ENCODE results near the gene FAM170B. TPM values are rescaled to one million over a fixed set of nuclear protein-coding genes. Genes with fewer than 3 reads are reported as not detected.

FAM170B gene
- total RNA-seq = not detected

GRCh38 chr10:49133706-49134248, at the start of gene FAM170B:
FAM170B (minus strand) TSS chr10:49134021; CDS start chr10:49133918, 103 bp downstream.
- CTCF ChIA-PET = no interaction called here
- intact Hi-C loops (cut with micrococcal nuclease) = no loop called here
- no peaks in the 10 kb centered on the region for H3K9me3 Mint-ChIP-seq
- no peak within 1 kb of the TSS for H3K27ac Mint-ChIP-seq
- no peaks in the 10 kb centered on the region for H3K36me3 Mint-ChIP-seq (ENCODE audit: low read depth)
- H3K4me3 Mint-ChIP-seq = no peak within 1 kb of the TSS
- no peaks in the 10 kb centered on the region for H3K4me1 Mint-ChIP-seq (ENCODE audit: low read depth)
- peaks cover 23% of the 10 kb centered on the region for H3K27me3 Mint-ChIP-seq (ENCODE audit: low read depth)
- no peak for DNase-seq

- CTCF ChIA-PET = interaction anchor here (0.6 kb wide), 1 partner anchor 524 kb away, joined by 3 read pairs; no protein-coding TSS in a partner anchor
- Mint-ChIP-seq H3K27ac (no peak overlapping the region), H3K4me1 (ENCODE audit: low read depth) (peaks cover 22% of the 10 kb centered on the region), H3K36me3 (ENCODE audit: low read depth) (no peaks in the 10 kb centered on the region), H3K9me3 (no peaks in the 10 kb centered on the region), H3K27me3 (ENCODE audit: low read depth) (peaks cover 19% of the 10 kb centered on the region), H3K4me3 (no peak overlapping the region)
- DNase-seq = no peak
- intact Hi-C loops (cut with micrococcal nuclease) = loop anchor here (5.0 kb wide), 1 partner anchor 355 kb away; the partner anchor contains the start of gene ERCC6
These were observed 49.0 kb upstream of the FAM170B start for GRCh38 chr10:49182776-49183175.

- CTCF ChIA-PET = no interaction called here
- DNase-seq = no peak
- Mint-ChIP-seq H3K4me3 (no peak overlapping the region), H3K36me3 (ENCODE audit: low read depth) (no peaks in the 10 kb centered on the region), H3K4me1 (ENCODE audit: low read depth) (peaks cover 29% of the 10 kb centered on the region), H3K27ac (no peak overlapping the region), H3K9me3 (no peaks in the 10 kb centered on the region), H3K27me3 (ENCODE audit: low read depth) (peaks cover 12% of the 10 kb centered on the region)
- intact Hi-C loops (cut with micrococcal nuclease) = loop anchor here (5.0 kb wide), 1 partner anchor 357 kb away; the partner anchor contains the start of gene ERCC6
These were observed 46.6 kb upstream of the FAM170B start for GRCh38 chr10:49180444-49180860.

GRCh38 chr10:49179699-49180443, 46.0 kb upstream of the FAM170B start:
- Mint-ChIP-seq H3K36me3 (ENCODE audit: low read depth) (no peaks in the 10 kb centered on the region), H3K9me3 (no peaks in the 10 kb centered on the region), H3K4me1 (ENCODE audit: low read depth) (peaks cover 29% of the 10 kb centered on the region), H3K27ac (no peak overlapping the region), H3K27me3 (ENCODE audit: low read depth) (peaks cover 11% of the 10 kb centered on the region), H3K4me3 (no peak overlapping the region)
- intact Hi-C loops (cut with micrococcal nuclease) = loop anchor here (5.0 kb wide), 2 partner anchors 357 to 378 kb away; partner anchors contain the start of gene ERCC6
- no peak for DNase-seq
- CTCF ChIA-PET = no interaction called here

GRCh38 chr10:49178489-49179471, 45.0 kb upstream of the FAM170B start:
- Mint-ChIP-seq H3K9me3 (no peaks in the 10 kb centered on the region), H3K36me3 (ENCODE audit: low read depth) (no peaks in the 10 kb centered on the region), H3K27ac (no peak overlapping the region), H3K27me3 (ENCODE audit: low read depth) (peaks cover 12% of the 10 kb centered on the region), H3K4me3 (no peak overlapping the region), H3K4me1 (ENCODE audit: low read depth) (peaks cover 22% of the 10 kb centered on the region)
- DNase-seq = no peak
- intact Hi-C loops (cut with micrococcal nuclease) = loop anchor here (5.0 kb wide), 1 partner anchor 376 kb away; no protein-coding TSS in a partner anchor
- CTCF ChIA-PET = interaction anchor here (0.6 kb wide), 1 partner anchor 26 kb away, joined by 3 read pairs; no protein-coding TSS in a partner anchor

DNA sequence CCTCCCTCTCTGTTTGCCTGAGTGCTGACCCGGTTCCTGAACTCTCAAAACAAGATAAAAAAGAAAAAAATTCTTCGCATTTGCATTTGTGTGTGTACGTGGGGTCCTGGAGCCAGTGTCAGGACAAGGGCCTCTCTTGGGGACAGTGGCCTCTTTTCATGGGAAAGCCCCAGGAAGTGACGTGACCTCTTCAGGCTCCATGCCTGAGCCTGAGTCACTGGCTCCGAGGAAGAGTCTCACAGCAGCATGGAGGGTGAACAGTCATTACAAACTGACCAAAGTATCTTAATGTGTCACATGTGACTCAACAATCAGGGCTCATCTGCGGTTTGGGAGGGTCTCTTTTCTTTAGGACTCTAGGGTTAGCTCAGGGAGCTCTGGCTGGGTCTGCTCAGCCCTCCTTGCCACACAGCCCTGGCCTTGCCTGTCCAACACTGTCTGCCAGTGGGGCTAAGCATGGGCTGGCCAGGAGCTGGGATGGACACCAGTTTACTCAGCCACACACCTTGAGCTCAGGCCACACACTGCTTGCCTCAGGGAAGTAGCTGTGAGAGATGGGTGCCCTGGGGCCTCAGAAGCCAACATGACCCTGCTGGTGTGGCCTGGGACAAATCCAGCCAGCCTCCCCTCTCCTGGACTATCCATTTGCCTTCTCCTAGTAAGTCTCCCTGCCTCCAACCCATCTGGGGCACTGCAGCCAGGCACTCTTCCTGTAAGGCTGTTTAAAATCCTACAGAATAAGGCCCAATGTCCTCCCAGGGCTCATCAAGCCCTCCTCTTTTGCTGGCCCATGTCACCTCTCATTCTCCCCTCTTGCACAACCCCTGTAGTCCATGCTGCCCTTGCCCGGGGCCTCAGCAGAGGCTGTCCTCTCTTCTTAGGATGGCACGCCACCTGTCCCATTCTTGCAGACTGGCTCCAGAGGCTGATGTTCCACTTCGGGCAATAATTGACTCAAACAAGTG, 43.9 kb upstream of the FAM170B start:
- peaks cover 18% of the 10 kb centered on the region for H3K4me1 Mint-ChIP-seq (ENCODE audit: low read depth)
- H3K4me3 Mint-ChIP-seq = no peak overlapping the region
- CTCF ChIA-PET = interaction anchor here (0.6 kb wide), 1 partner anchor 25 kb away, joined by 3 read pairs; no protein-coding TSS in a partner anchor
- H3K9me3 Mint-ChIP-seq = no peaks in the 10 kb centered on the region
- H3K36me3 Mint-ChIP-seq (ENCODE audit: low read depth) = no peaks in the 10 kb centered on the region
- H3K27me3 Mint-ChIP-seq (ENCODE audit: low read depth) = peaks cover 12% of the 10 kb centered on the region
- intact Hi-C loops (cut with micrococcal nuclease) = loop anchor here (5.0 kb wide), 1 partner anchor 375 kb away; no protein-coding TSS in a partner anchor
- peak overlapping the region; percentile 18 for H3K27ac Mint-ChIP-seq
- peak; percentile 66 for DNase-seq

DNA sequence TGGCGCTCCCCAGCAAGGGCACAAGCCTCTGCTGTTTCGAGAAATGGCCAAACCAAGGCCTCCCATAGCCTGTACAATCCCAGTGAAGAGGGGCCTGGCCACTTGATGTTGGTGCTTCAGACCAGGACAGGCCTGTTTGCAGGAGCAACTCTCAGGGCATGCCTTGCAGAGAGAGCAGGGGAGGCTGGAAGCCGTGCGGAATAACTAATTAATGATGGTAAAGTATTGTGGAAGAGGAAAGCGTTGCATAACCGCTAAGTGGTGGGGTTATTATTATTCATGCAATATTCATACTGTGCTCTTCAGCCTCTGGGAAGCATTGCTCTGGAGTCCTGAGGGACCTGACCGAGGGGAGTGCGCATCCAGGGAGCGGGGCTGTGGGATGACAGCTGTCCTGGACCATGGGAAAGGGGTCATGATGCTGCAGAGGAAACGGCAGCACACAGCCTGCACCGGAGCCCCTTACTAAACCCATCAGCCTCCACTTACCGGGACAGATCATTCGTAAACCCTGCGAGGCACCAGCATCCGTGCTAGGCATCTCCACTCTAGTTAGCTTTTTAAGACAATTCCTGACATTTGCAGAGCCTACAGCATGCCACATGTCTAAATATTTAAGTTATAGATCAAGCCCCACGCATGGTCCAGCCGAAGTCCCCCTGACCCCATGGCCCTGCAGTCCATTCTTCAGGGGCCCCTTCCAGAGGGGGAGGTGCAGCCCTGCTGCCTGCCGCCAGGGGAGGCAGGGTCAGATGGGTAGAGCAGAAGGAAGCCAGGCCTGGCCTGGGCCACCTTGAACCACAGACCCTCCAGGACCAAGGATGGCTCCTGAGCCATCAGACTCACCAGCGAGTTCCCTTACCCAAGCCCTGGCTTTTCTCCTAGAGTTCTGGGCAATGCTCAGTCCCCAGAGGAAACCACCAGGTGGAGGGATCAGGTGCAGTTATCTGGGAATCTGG, 42.8 kb upstream of the FAM170B start:
- Mint-ChIP-seq H3K27me3 (ENCODE audit: low read depth) (peaks cover 9% of the 10 kb centered on the region), H3K36me3 (ENCODE audit: low read depth) (no peaks in the 10 kb centered on the region), H3K9me3 (no peaks in the 10 kb centered on the region), H3K4me3 (no peak overlapping the region), H3K27ac (peak overlapping the region; percentile 8), H3K4me1 (ENCODE audit: low read depth) (peaks cover 18% of the 10 kb centered on the region)
- DNase-seq = no peak
- CTCF ChIA-PET = no interaction called here
- intact Hi-C loops (cut with micrococcal nuclease) = loop anchor here (5.0 kb wide), 1 partner anchor 374 kb away; no protein-coding TSS in a partner anchor

GRCh38 chr10:49175587-49176309, 41.9 kb upstream of the FAM170B start:
- Mint-ChIP-seq H3K4me3 (no peak overlapping the region), H3K4me1 (ENCODE audit: low read depth) (peaks cover 16% of the 10 kb centered on the region), H3K36me3 (ENCODE audit: low read depth) (no peaks in the 10 kb centered on the region), H3K27ac (no peak overlapping the region), H3K27me3 (ENCODE audit: low read depth) (peaks cover 7% of the 10 kb centered on the region), H3K9me3 (no peaks in the 10 kb centered on the region)
- DNase-seq = no peak
- intact Hi-C loops (cut with micrococcal nuclease) = loop anchor here (5.0 kb wide), 1 partner anchor 373 kb away; no protein-coding TSS in a partner anchor
- CTCF ChIA-PET = interaction anchor here (1.1 kb wide), 1 partner anchor 11 kb away, joined by 4 read pairs; no protein-coding TSS in a partner anchor

DNA sequence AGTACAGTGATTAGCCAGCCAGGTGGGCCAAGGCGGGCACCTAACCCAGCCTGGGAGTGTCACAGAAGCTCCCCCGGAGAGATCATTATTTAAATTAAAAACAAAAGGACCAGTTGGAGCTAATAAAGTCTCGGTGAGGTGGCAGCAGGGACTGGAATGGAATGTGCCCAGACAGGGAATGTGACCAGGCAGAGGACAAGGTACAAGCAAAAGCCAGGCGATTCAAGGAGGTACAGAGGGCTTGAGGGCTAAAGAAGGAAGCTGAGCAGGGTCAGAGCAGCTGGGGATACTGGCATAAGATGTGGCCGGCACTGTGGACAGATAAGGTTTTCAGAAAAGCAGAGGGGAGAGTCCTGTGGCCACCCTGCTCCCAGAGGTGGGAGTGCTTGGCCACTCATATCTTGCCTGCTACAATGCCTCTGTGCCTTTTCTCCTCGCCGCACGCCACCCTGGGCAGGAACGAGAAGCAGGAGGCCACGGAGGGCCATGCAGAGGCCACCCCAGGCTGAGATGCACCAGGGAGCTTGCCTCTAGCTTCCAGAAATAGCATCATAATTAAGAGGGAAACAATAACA, 41.2 kb upstream of the FAM170B start:
- Mint-ChIP-seq H3K4me3 (no peak overlapping the region), H3K27me3 (ENCODE audit: low read depth) (peaks cover 5% of the 10 kb centered on the region), H3K27ac (no peak overlapping the region), H3K9me3 (no peaks in the 10 kb centered on the region), H3K4me1 (ENCODE audit: low read depth) (peaks cover 10% of the 10 kb centered on the region), H3K36me3 (ENCODE audit: low read depth) (no peaks in the 10 kb centered on the region)
- CTCF ChIA-PET = interaction anchor here (1.1 kb wide), 1 partner anchor 11 kb away, joined by 4 read pairs; no protein-coding TSS in a partner anchor
- intact Hi-C loops (cut with micrococcal nuclease) = loop anchor here (5.0 kb wide), 1 partner anchor 373 kb away; no protein-coding TSS in a partner anchor
- no peak for DNase-seq
